Upper lobe of right lung (tissue), 1 donor: ENCODE measurements around the gene MYL5. TPM values are rescaled to one million over a fixed set of nuclear protein-coding genes. Genes with fewer than 3 reads are reported as not detected.

Source experiments
- ATAC-seq: fragments of 200-7000 bp; cut with Tn5 transposase; one replicate; pipeline ENCODE4 v1.9.1; 2020; ENCODE audit warnings: mild to moderate bottlenecking, moderate library complexity
- DNase-seq: peaks from one replicate; pipeline ENCODE4 v3.0.0-alpha.2; 2020
- H3K27ac ChIP-seq: fragments of 200-600 bp; one replicate; pipeline ENCODE4 v1.8.0; 2022
- H3K27me3 ChIP-seq: fragments of 200-600 bp; one replicate; pipeline ENCODE4 v1.8.0; 2022; ENCODE audit warnings: mild to moderate bottlenecking
- H3K36me3 ChIP-seq: fragments of 200-600 bp; one replicate; pipeline ENCODE4 v1.8.0; 2022
- H3K4me1 ChIP-seq: fragments of 200-600 bp; one replicate; pipeline ENCODE4 v1.8.0; 2022
- H3K4me3 ChIP-seq: fragments of 200-600 bp; one replicate; pipeline ENCODE4 v1.8.0; 2022; ENCODE audit warnings: mild to moderate bottlenecking
- H3K9me3 ChIP-seq: fragments of 200-600 bp; one replicate; pipeline ENCODE4 v1.8.0; 2022
- intact Hi-C: fragments of 100-400 bp; cut with DNase I; formaldehyde crosslinking; loops from one replicate; pipeline ENCODE4 v1.11.0; 2022
- total RNA-seq: library from RNA; stranded (reverse); fragmentation: NEBNext Ultra II Directional; extraction: Animal tissue kit (Norgen Biotek cat#: 25700); gene quantifications from one replicate; pipeline ENCODE4 v1.2.1, GENCODE V29; 2021
- TF ChIP-seq, protein P1 (sequence below): fragments of 200-600 bp; IDR thresholded peaks from one replicate; pipeline ENCODE4 v1.8.0; 2022; ENCODE audit warnings: antibody characterized with exemption
- donor health status: DM: no; HTN: yes; CAD: no; lungs with severe emphysema.

Gene MYL5
- total RNA-seq, 1 donor from 2014 or later: 9.7 TPM

DNA sequence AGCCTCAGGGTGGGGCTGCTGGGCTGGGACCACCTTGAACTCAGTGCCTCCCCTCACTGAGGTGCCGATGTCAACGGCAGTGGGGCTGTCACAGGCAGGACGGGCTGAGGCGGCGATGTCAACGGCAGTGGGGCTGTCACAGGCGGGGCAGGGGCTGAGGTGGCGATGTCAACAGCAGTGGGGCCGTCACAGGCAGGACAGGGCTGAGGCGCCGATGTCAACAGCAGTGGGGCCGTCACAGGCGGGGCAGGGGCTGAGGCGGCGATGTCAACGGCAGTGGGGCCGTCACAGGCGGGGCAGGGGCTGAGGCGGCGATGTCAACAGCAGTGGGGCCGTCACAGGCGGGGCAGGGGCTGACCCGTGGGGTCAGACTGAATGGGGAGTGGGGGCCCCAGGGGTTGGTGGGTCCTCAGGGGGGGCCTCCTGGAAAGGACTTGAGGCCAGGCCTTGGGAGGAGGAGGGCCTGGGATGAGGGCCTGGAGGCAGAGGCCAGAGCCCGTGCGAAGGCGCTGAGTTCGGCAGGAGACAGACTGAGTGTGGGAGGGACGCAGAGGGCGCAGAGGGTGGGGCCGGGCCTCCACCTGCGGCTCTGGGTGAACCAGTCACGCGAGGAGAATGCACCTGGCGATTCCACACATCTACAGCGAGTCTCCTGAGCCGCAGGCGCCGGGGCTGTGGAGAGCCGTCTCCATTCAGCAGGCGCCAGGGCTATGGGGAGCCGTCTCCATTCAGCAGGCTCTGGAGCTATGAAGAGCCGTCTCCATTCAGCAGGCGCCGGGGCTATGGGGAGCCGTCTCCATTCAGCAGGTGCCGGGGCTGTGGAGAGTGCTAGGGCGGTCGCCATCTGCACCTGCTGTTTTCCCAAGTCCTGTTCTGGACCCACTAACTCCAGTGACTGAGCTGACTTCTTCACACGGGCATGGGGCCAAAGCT lies 23.1 kb upstream of the MYL5 start:
- no peaks in the 10 kb centered on the region for H3K36me3 ChIP-seq
- no peaks in the 10 kb centered on the region for H3K4me1 ChIP-seq
- H3K27me3 ChIP-seq: peaks cover 29% of the 10 kb centered on the region
- no peak overlapping the region for H3K27ac ChIP-seq
- H3K9me3 ChIP-seq: no peaks in the 10 kb centered on the region
- TF ChIP-seq, protein P1, sequence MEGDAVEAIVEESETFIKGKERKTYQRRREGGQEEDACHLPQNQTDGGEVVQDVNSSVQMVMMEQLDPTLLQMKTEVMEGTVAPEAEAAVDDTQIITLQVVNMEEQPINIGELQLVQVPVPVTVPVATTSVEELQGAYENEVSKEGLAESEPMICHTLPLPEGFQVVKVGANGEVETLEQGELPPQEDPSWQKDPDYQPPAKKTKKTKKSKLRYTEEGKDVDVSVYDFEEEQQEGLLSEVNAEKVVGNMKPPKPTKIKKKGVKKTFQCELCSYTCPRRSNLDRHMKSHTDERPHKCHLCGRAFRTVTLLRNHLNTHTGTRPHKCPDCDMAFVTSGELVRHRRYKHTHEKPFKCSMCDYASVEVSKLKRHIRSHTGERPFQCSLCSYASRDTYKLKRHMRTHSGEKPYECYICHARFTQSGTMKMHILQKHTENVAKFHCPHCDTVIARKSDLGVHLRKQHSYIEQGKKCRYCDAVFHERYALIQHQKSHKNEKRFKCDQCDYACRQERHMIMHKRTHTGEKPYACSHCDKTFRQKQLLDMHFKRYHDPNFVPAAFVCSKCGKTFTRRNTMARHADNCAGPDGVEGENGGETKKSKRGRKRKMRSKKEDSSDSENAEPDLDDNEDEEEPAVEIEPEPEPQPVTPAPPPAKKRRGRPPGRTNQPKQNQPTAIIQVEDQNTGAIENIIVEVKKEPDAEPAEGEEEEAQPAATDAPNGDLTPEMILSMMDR: no peak
- intact Hi-C loops: no loop called here
- no peak for DNase-seq
- peak; percentile 43 for ATAC-seq
- no peak overlapping the region for H3K4me3 ChIP-seq

DNA sequence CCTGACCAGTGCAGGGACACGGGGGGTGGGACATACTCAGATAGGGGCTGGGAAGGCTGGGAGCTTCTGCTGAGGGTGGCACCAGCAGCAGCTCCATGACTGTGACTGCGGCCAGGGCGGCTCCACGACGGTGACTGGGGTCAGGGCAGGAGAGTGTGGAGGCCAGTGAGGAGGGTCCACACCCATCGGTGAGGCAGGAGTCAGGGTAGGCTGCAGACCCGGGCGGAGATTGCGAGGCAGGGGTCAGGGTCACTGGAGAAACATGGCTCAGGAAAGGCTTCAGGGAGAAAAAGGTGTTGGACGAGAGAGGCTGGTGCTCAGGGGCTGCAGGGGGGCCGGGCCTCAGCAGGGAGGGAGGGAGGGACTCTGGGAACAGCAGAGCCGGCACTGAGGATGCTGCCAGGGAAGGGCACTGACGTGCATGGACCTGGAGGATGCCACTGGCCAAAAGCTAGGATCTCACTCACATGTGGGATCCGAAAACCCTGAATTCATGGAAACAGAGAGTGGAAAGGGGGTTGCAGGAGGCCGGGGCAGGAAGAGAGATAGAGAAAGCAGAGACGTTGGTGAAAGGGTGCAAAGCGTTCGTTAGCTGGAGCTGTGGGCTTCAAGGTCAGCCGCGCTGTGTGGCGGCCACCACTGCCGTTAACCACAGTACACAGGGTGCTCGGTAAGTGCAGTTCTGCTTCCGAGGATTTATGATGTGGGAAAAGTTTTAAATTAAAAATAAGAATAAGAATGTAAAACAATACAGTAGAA lies 22.3 kb upstream of the MYL5 start:
- Histone ChIP-seq H3K27me3 (peaks cover 29% of the 10 kb centered on the region), H3K4me1 (no peaks in the 10 kb centered on the region), H3K27ac (no peak overlapping the region), H3K36me3 (no peaks in the 10 kb centered on the region), H3K9me3 (no peaks in the 10 kb centered on the region), H3K4me3 (no peak overlapping the region)
- TF ChIP-seq, protein P1: no peak
- intact Hi-C loops: no loop called here
- DNase-seq: no peak
- ATAC-seq: no peak

DNA sequence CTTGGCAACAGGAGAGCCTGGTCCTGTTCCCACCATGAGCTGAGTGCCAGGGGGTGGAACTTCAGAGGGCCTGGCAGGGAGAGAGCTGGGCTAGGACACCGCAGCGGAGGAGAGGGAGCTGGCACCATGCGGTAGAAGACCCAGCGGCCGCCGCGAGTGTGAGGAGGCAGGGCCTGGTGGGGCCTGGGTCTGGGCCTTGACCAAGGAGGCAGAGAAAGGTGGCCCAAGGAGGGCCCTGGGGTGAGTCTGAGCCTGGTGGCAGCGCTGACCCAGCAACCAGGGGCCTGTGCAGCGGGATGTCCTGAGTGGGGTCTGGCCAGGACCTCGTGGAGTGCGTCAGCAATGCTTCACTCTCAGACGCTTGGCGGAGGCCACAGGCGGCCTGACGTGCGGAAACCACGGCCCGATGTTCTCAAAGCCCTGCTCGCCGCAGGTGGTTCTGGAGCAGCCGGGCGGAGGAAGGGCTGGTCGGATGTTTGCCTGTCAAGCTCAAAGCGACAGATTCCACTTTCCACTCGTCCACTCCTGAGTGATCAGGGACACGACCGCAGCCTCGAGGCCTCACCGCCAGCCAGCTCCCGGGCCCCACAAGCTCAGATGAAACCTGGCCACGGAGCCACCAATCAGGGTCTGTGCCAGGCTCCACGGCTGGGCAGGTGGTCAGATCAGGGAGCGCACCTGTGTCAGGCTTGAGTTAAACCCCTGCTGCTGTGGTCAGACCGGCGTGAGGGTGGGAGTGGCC lies 21.1 kb upstream of the MYL5 start:
- Histone ChIP-seq H3K4me1 (no peaks in the 10 kb centered on the region), H3K9me3 (no peaks in the 10 kb centered on the region), H3K27ac (no peak overlapping the region), H3K36me3 (no peaks in the 10 kb centered on the region), H3K27me3 (peaks cover 25% of the 10 kb centered on the region), H3K4me3 (no peak overlapping the region)
- TF ChIP-seq, protein P1: no peak
- no peak for ATAC-seq
- intact Hi-C loops: no loop called here
- DNase-seq: no peak

DNA sequence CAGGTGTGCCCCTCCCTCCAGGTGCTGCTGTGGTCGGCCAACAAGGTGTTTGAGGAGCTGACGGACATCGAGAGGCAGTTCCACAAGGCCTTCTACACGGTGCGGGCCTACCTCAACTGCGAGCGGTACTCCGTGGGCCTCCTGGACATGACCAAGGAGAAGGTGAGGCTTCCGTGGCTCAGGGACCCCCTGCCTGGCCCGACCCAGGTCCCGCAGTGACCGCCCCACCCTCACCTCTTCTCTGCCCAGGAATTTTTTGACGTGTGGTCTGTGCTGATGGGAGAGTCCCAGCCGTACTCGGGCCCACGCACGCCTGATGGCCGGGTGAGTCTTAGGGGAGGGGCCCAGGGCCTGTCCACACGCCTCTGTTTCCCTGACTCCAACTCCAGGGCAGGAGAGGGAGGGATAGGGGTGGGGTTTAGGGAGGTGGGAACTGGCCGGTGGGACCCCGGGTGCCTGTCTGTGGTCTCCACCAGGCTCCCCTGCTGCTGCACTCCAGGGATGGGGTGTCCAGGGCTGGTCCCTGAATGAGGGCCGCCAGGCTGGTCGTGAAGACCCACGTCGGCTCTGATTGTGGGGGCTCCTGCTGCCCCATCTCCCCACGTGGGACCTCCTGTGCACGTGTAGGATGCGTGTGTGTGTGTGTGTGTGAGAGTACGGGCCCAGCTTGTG lies 20.4 kb upstream of the MYL5 start:
- Histone ChIP-seq H3K4me1 (no peaks in the 10 kb centered on the region), H3K27ac (no peak overlapping the region), H3K9me3 (no peaks in the 10 kb centered on the region), H3K4me3 (no peak overlapping the region), H3K36me3 (no peaks in the 10 kb centered on the region), H3K27me3 (peaks cover 18% of the 10 kb centered on the region)
- ATAC-seq (no peak), DNase-seq (no peak)
- intact Hi-C loops: no loop called here
- TF ChIP-seq, protein P1: no peak

DNA sequence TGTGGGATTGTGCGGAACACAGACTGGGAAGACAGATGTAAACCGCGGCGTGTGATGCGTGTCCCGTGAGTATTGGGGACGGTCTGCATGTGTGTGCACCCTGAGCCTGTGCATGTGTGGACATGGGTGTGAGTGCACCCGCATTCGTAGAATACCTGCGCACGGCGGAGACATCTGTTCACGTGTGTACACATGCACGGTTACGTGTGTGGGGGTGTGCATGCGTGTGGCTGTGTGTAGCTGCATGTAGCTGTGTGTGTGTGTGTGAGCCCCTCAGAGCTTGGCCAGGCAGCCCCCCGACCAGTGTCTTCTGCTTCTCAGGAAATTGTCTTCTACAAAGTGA lies 19.9 kb upstream of the MYL5 start:
- DNase-seq (no peak), ATAC-seq (no peak)
- intact Hi-C loops: no loop called here
- TF ChIP-seq, protein P1: no peak
- no peak overlapping the region for H3K27ac ChIP-seq
- peaks cover 15% of the 10 kb centered on the region for H3K27me3 ChIP-seq
- H3K36me3 ChIP-seq: no peaks in the 10 kb centered on the region
- H3K9me3 ChIP-seq: no peaks in the 10 kb centered on the region
- no peak overlapping the region for H3K4me3 ChIP-seq
- H3K4me1 ChIP-seq: no peaks in the 10 kb centered on the region
